Stomach (tissue), 9 donors: ENCODE data around the gene RAB26. TPM values are rescaled to one million over a fixed set of nuclear protein-coding genes. Genes with fewer than 3 reads are reported as not detected.
"Not testable (repeated sequence)": the region's sequence is repeated elsewhere in the genome, so short reads cannot be mapped to it uniquely, and the experiment has no call there.

Experiments
- DNase-seq, 2 donors: peaks; one replicate each; pipeline versions ENCODE4 v3.0.0 to v3.0.0-alpha.2; 2013 to 2019
- H3K27ac ChIP-seq, 5 donors: fragments of 200-600 bp in 4 of 5; sonication (generic) in 4 of 5; one replicate each; pipeline ENCODE4 v1.5.1; 2013 to 2019; ENCODE audit warnings: mild to moderate bottlenecking in 1 of 5, moderate library complexity in 1 of 5
- H3K27me3 ChIP-seq, 3 donors: fragments of 200-600 bp; sonication (generic); one replicate each; pipeline ENCODE4 v1.5.1; 2017 to 2019; ENCODE audit warnings: mixed run types in 1 of 3
- H3K36me3 ChIP-seq, 4 donors: fragments of 200-600 bp; sonication (generic); 1 replicate in 3 of 4; 2 replicates in 1 of 4; pipeline ENCODE4 v1.5.1; 2016 to 2019
- H3K4me1 ChIP-seq, 4 donors: fragments of 200-600 bp; sonication (generic); one replicate each; pipeline ENCODE4 v1.5.1; 2016 to 2019
- H3K4me3 ChIP-seq, 4 donors: fragments of 200-600 bp; sonication (generic) in 3 of 4; one replicate each; pipeline ENCODE4 v1.5.1; 2016 to 2019; ENCODE audit warnings: mild to moderate bottlenecking in 1 of 4
- H3K9me3 ChIP-seq, 4 donors: fragments of 200-600 bp; sonication (generic); one replicate each; pipeline ENCODE4 v1.5.1; 2016 to 2019
- EP300 ChIP-seq: sonication (generic); formaldehyde crosslinking; IDR thresholded peaks from one replicate; pipeline ENCODE4 v1.6.1; 2017; ENCODE audit warnings: antibody characterized with exemption
- POLR2A ChIP-seq, 4 donors: fragments of 450-650 bp; IDR thresholded peaks; one replicate each; pipeline ENCODE4 v1.6.1; 2016; ENCODE audit warnings: antibody characterized with exemption in 4 of 4, control low read depth in 2 of 4, mild to moderate bottlenecking in 1 of 4, moderate library complexity in 1 of 4
- POLR2AphosphoS5 ChIP-seq, 3 donors: sonication (generic); formaldehyde crosslinking; IDR thresholded peaks; one replicate each; pipeline ENCODE4 v1.6.1; 2016; ENCODE audit warnings: antibody characterized with exemption in 3 of 3
- WGBS, 5 donors: extraction: QIAGEN DNeasy Blood & Tissue Kit in 3 of 5; methylation state at CpG; one replicate each; pipeline versions ENCODE4 v1.1.5 to v1.1.7; 2013 to 2018; 5-methylcytosine and 5-hydroxymethylcytosine counted together
- intact Hi-C: fragments of 100-400 bp; cut with DNase I; formaldehyde crosslinking; loops from one replicate; pipeline ENCODE4 v1.15.1; 2023; ENCODE audit warnings: low total_unique reads
- polyA plus RNA-seq, 3 donors: library from polyadenylated mRNA; stranded (reverse); fragments of 200-250 nt; gene quantifications; one replicate each; pipeline ENCODE4 v1.2.3, GENCODE V29; 2013
- total RNA-seq, 5 donors: library from RNA; depleted of rRNA; stranded (reverse); fragments of >200 nt; gene quantifications; one replicate each; pipeline versions ENCODE4 v1.1.0 to v1.2.3, GENCODE V29; 2014 to 2016
- TF ChIP-seq, protein P1 (sequence below), 7 experiments: fragments of 450-650 bp in 4 of 7; fragments of 200-600 bp in 3 of 7; sonication (generic) in 3 of 7; IDR thresholded peaks; one replicate each; pipeline ENCODE4 v1.5.1; 2016 to 2019; ENCODE audit warnings: antibody characterized with exemption in 7 of 7, control low read depth in 2 of 7, mild to moderate bottlenecking in 1 of 7
- donor health status: healthy with polysubstance abuse.
- donor health status: Bipolar disorder and iron deficiency.
- donor health status: healthy.

RAB26 gene
- total and polyA plus RNA-seq, 8 donors = 15.1 to 114 (median 27.2) TPM; not detected in 3

DNA sequence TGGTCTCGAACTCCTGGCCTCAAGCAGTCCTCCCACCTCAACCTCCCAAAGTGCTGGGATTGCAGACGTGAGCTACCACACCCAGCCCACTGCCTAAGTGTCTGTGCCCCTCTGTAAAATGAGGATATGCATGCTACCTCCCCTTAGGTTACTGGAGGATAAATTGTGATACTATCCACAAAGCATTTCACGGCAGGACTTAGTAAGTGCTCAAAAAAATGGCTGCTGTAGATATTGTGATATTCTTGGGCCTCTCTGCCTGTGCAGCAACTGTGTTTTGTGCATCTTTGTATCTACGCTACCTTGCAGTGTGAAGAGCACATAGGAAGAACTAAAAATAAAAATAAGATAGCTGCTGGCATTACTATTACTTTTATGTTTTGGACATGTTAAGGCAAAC lies 49.9 kb downstream of the RAB26 start:
- no peaks in the 10 kb centered on the region for H3K9me3 ChIP-seq
- H3K27ac ChIP-seq = no peak overlapping the region
- peaks cover 13 to 21% (median 19%) of the 10 kb centered on the region in 4 donors for H3K4me1 ChIP-seq
- DNase-seq = no peak
- H3K36me3 ChIP-seq = no peaks in the 10 kb centered on the region
- TF ChIP-seq, protein P1, sequence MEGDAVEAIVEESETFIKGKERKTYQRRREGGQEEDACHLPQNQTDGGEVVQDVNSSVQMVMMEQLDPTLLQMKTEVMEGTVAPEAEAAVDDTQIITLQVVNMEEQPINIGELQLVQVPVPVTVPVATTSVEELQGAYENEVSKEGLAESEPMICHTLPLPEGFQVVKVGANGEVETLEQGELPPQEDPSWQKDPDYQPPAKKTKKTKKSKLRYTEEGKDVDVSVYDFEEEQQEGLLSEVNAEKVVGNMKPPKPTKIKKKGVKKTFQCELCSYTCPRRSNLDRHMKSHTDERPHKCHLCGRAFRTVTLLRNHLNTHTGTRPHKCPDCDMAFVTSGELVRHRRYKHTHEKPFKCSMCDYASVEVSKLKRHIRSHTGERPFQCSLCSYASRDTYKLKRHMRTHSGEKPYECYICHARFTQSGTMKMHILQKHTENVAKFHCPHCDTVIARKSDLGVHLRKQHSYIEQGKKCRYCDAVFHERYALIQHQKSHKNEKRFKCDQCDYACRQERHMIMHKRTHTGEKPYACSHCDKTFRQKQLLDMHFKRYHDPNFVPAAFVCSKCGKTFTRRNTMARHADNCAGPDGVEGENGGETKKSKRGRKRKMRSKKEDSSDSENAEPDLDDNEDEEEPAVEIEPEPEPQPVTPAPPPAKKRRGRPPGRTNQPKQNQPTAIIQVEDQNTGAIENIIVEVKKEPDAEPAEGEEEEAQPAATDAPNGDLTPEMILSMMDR (IDR thresholded peaks at IDR 0.05) = no peak
- TF ChIP-seq EP300 = no peak
- no peak for TF ChIP-seq POLR2AphosphoS5 (IDR thresholded peaks at IDR 0.05)
- TF ChIP-seq POLR2A (IDR thresholded peaks at IDR 0.05) = no peak
- WGBS, 5 donors = 47 to 67% (median 57%) methylated on average over 4 of the region's 4 CpGs
- H3K4me3 ChIP-seq = no peak overlapping the region
- peaks cover 6 to 59% (median 37%) of the 10 kb centered on the region in 3 donors for H3K27me3 ChIP-seq
- intact Hi-C loops = loop anchor here (10.0 kb wide), 1 partner anchor 297 kb away; no protein-coding TSS in a partner anchor

DNA sequence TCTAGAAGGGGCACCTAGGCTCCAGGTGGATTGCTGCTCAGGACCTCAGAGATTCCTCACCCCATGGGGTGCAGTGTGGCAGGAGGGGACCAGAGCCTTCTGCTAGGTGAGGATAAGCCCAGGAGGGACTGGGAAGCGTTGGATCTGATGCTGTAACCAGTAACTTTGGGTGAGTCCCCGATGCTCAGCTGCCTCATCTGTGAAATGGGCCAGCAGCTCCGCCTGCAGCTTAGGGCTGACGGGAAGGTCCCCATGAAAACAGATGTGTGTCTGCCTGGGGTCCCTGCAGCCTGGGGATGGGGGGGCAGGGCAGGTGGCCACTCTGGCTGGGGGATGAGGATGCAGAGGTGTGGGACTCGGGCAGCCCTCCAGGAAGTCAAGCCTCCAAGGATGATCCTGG lies 50.7 kb downstream of the RAB26 start:
- H3K27me3 ChIP-seq = peaks cover 6 to 51% (median 36%) of the 10 kb centered on the region in 3 donors
- no peak overlapping the region for H3K4me3 ChIP-seq
- no peaks in the 10 kb centered on the region for H3K9me3 ChIP-seq
- peaks cover 13 to 21% (median 19%) of the 10 kb centered on the region in 4 donors for H3K4me1 ChIP-seq
- no peak overlapping the region for H3K27ac ChIP-seq
- H3K36me3 ChIP-seq = no peaks in the 10 kb centered on the region
- 62 to 90% (median 77%) methylated on average over 4 to 5 of the region's 5 CpGs for WGBS, 5 donors
- intact Hi-C loops = loop anchor here (10.0 kb wide), 1 partner anchor 296 kb away; no protein-coding TSS in a partner anchor
- TF ChIP-seq POLR2AphosphoS5 (IDR thresholded peaks at IDR 0.05) (no peak), EP300 (no peak), POLR2A (IDR thresholded peaks at IDR 0.05) (no peak)
- TF ChIP-seq, protein P1 (IDR thresholded peaks at IDR 0.05) = no peak
- no peak for DNase-seq

DNA sequence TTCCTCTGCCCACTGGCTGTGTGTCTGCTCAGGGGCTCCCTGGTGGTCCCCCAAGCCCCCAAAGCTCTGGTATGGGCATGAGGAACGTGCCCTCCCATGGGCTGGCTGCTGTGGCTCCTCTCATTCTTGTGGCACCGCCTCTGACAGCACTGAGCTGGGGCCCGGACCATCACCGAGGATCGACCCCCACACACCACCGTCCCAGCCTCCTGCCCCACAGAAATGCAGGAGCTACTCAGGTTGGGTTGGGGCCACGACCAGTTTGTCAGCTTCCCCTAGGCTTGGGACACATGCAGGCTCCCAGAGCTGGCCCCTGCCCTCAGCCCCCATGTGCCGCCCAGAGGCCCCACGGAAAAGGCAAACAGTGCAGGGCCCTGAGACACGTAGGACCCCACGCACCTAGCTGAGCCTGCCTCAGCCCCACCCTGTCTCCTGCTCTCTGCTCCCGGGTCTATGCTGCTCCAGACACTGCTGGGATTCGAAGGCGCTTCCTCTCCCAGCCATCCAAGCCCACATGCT lies 51.3 kb downstream of the RAB26 start:
- WGBS, 5 donors = 55 to 69% (median 57%) methylated on average over 9 to 14 of the region's 14 CpGs
- no peak for DNase-seq
- intact Hi-C loops = loop anchor here (10.0 kb wide), 2 partner anchors 55 to 295 kb away; partner anchors contain the start of gene ECI1
- Histone ChIP-seq H3K4me3 (no peak overlapping the region), H3K27ac (no peak overlapping the region), H3K36me3 (no peaks in the 10 kb centered on the region), H3K4me1 (peaks cover 17 to 22% (median 20%) of the 10 kb centered on the region in 4 donors), H3K27me3 (peaks cover 6 to 45% (median 30%) of the 10 kb centered on the region in 3 donors), H3K9me3 (no peaks in the 10 kb centered on the region)
- TF ChIP-seq EP300 = no peak
- no peak for TF ChIP-seq POLR2AphosphoS5 (IDR thresholded peaks at IDR 0.05)
- no peak for TF ChIP-seq POLR2A (IDR thresholded peaks at IDR 0.05)
- TF ChIP-seq, protein P1 (IDR thresholded peaks at IDR 0.05) = no peak

DNA sequence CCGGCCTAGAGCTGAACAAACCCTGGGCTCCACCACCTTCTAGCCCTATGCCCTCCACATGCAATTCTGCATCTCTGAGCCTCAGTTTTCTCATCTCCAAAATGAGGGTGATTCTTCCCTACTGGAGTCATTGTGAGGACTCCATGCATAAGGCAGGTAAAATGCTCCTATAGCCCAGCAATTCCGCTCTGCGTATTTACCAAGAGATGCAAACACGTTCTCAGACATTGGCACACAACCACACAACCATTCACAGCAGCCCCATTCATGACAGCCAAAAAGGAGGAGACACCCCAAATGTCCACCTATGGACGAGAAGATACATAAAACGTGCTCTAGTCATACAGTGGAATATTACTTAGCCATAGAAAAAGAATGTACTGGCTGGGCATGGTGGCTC lies 51.9 kb downstream of the RAB26 start:
- no peak for DNase-seq
- no peaks in the 10 kb centered on the region for H3K9me3 ChIP-seq
- H3K27me3 ChIP-seq = peaks cover 6 to 39% (median 24%) of the 10 kb centered on the region in 3 donors
- no peak for TF ChIP-seq EP300
- no peak for TF ChIP-seq POLR2A (IDR thresholded peaks at IDR 0.05)
- no peak for TF ChIP-seq POLR2AphosphoS5 (IDR thresholded peaks at IDR 0.05)
- TF ChIP-seq, protein P1 (IDR thresholded peaks at IDR 0.05) = no peak
- H3K27ac ChIP-seq = no peak overlapping the region
- no peak overlapping the region for H3K4me3 ChIP-seq
- H3K4me1 ChIP-seq = peaks cover 17 to 20% (median 19%) of the 10 kb centered on the region in 4 donors
- intact Hi-C loops = loop anchor here (10.0 kb wide), 1 partner anchor 54 kb away; the partner anchor contains the start of gene ECI1
- 82 to 83% (median 83%) methylated on average over 6 of the region's 6 CpGs for WGBS, 5 donors
- no peaks in the 10 kb centered on the region for H3K36me3 ChIP-seq

DNA sequence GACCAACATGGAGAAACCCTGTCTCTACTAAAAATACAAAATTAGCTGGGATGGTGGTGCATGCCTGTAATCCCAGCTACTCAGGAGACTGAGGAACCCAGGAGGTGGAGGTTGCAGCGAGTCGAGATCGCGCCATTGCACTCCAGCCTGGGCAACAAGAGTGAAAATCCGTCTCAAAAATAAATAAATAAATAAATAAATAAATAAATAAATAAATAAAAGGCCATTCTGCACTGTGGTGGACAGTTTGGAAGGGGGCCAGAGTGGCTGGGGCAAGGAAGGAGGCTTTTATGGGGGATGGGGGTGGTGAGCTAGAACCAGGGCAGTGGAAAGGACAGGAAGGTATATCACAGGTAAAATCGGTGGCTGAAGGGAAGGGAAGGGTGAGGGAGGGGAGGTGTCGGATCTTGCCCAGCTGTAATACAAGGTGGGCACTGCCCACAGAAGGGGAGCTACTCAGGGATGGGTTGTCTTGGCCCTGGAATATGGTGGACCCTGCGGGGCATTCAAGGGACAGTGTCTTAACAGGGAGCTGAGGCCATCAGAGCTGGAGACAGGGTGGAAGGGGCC lies 54.8 kb downstream of the RAB26 start:
- Histone ChIP-seq H3K36me3 (peaks cover 13 to 18% (median 15%) of the 10 kb centered on the region in 4 donors), H3K27me3 (peaks cover 0 to 13% (median 0%) of the 10 kb centered on the region in 3 donors), H3K4me1 (peaks cover 12 to 28% (median 22%) of the 10 kb centered on the region in 4 donors)
- H3K27ac ChIP-seq, H3K4me3 ChIP-seq, DNase-seq, H3K9me3 ChIP-seq: not testable (repeated sequence)
- 90 to 94% (median 92%) methylated on average over 8 of the region's 8 CpGs for WGBS, 5 donors
- intact Hi-C loops = loop anchor here (10.0 kb wide), 1 partner anchor 52 kb away; the partner anchor contains the start of gene ECI1
